GM23338 (cell line): ENCODE measurements around the gene KIT. TPM values are rescaled to one million over a fixed set of nuclear protein-coding genes. Genes with fewer than 3 reads are reported as not detected.
"Not testable (repeated sequence)": the region's sequence is repeated elsewhere in the genome, so short reads cannot be mapped to it uniquely, and the experiment has no call there.

Experiments
- ATAC-seq: fragments of 200-7000 bp; cut with Tn5 transposase; 3 replicates; pipeline ENCODE4 v1.9.1; 2020
- DNase-seq: peaks from one replicate; pipeline ENCODE4 v3.0.0-alpha.2; 2015; ENCODE audit warnings: low spot score
- H2AFZ ChIP-seq: fragments of 200-600 bp; sonication (generic); 2 replicates; pipeline ENCODE4 v1.8.0; 2016; ENCODE audit warnings: antibody characterized with exemption, mild to moderate bottlenecking, moderate library complexity
- H3F3A ChIP-seq: fragments of 200-600 bp; sonication (generic); replicated peaks from 2 replicates; pipeline ENCODE4 v1.8.0; 2017; ENCODE audit warnings: antibody characterized with exemption, mixed run types, low read depth
- H3K27ac ChIP-seq: fragments of 200-600 bp; sonication (generic); 2 replicates; pipeline ENCODE4 v1.6.1; 2016; ENCODE audit warnings: low read depth
- H3K27me3 ChIP-seq: fragments of 200-600 bp; sonication (generic); 2 replicates; pipeline ENCODE4 v1.8.0; 2016; ENCODE audit warnings: mild to moderate bottlenecking, mixed run types, moderate library complexity; ENCODE audit not compliant: insufficient read depth
- H3K36me3 ChIP-seq: fragments of 200-600 bp; sonication (generic); 2 replicates; pipeline ENCODE4 v1.8.0; 2016; ENCODE audit warnings: mild to moderate bottlenecking; ENCODE audit not compliant: insufficient read depth
- H3K4me1 ChIP-seq: fragments of 200-600 bp; sonication (generic); 2 replicates; pipeline ENCODE4 v1.8.0; 2016; ENCODE audit warnings: mild to moderate bottlenecking, moderate library complexity; ENCODE audit not compliant: insufficient read depth
- H3K4me2 ChIP-seq: fragments of 200-600 bp; sonication (generic); 2 replicates; pipeline ENCODE4 v1.7.1; 2017; ENCODE audit warnings: mixed run types
- H3K4me3 ChIP-seq: fragments of 200-600 bp; sonication (generic); 2 replicates; pipeline ENCODE4 v1.6.1; 2016; ENCODE audit warnings: mixed run types
- H3K79me2 ChIP-seq: fragments of 200-600 bp; sonication (generic); replicated peaks from 2 replicates; pipeline ENCODE4 v1.8.0; 2017; ENCODE audit warnings: mild to moderate bottlenecking; ENCODE audit not compliant: insufficient read depth
- H3K9me2 ChIP-seq: fragments of 200-600 bp; sonication (generic); 2 replicates; pipeline ENCODE4 v1.8.0; 2017; ENCODE audit not compliant: insufficient read depth
- H4K20me1 ChIP-seq: fragments of 200-600 bp; sonication (generic); replicated peaks from 2 replicates; pipeline ENCODE4 v1.8.0; 2017; ENCODE audit warnings: mild to moderate bottlenecking; ENCODE audit not compliant: insufficient read depth
- H3K27ac Mint-ChIP-seq: 2 replicates; pipeline ENCODE4 v1.8.0; 2020; ENCODE audit warnings: inconsistent platforms, mild to moderate bottlenecking, moderate library complexity, mixed read lengths
- H3K27me3 Mint-ChIP-seq: 3 replicates; pipeline ENCODE4 v1.8.0; 2022; ENCODE audit warnings: low read depth, mild to moderate bottlenecking, moderate library complexity, mixed read lengths, inconsistent platforms; ENCODE audit not compliant: insufficient read depth, poor library complexity
- H3K36me3 Mint-ChIP-seq: 3 replicates; pipeline ENCODE4 v1.8.0; 2021; ENCODE audit warnings: low read depth, mild to moderate bottlenecking, inconsistent platforms, moderate library complexity, mixed read lengths
- H3K4me1 Mint-ChIP-seq: 3 replicates; pipeline ENCODE4 v1.8.0; 2020; ENCODE audit warnings: mild to moderate bottlenecking, inconsistent platforms, mixed read lengths
- H3K4me3 Mint-ChIP-seq: 3 replicates; pipeline ENCODE4 v1.8.0; 2021; ENCODE audit warnings: moderate library complexity, mild to moderate bottlenecking, inconsistent platforms, mixed read lengths
- H3K9me3 Mint-ChIP-seq: 3 replicates; pipeline ENCODE4 v1.8.0; 2020; ENCODE audit warnings: moderate library complexity, mild to moderate bottlenecking, inconsistent platforms, mixed read lengths
- CREB1 ChIP-seq: fragments of 250-450 bp; sonication (Bioruptor Pico); IDR thresholded peaks from 2 replicates; pipeline ENCODE4 v1.5.0; 2020; ENCODE audit warnings: low read depth, mild to moderate bottlenecking, moderate library complexity
- CTCF ChIP-seq, 2 experiments: fragments of 200-600 bp in 1 of 2; sonication (generic) in 1 of 2; conservative IDR thresholded peaks; 2 replicates each; pipeline versions ENCODE4 v1.5.1 to v1.6.1; 2016 to 2017; ENCODE audit warnings: antibody characterized with exemption in 2 of 2, low read depth in 2 of 2, mild to moderate bottlenecking in 2 of 2, moderate library complexity in 1 of 2
- EZH2 ChIP-seq: fragments of 200-600 bp; sonication (generic); IDR thresholded peaks from one replicate; pipeline ENCODE4 v1.8.0; 2017; ENCODE audit warnings: antibody characterized with exemption, mild to moderate bottlenecking, low read depth; ENCODE audit not compliant: unreplicated experiment
- EZH2phosphoT487 ChIP-seq: fragments of 200-600 bp; sonication (generic); IDR thresholded peaks from one replicate; pipeline ENCODE4 v1.8.1; 2018; ENCODE audit warnings: antibody characterized with exemption; ENCODE audit not compliant: unreplicated experiment
- POLR2AphosphoS5 ChIP-seq: IDR thresholded peaks from 2 replicates; pipeline ENCODE4 v1.6.1; 2016; ENCODE audit warnings: antibody characterized with exemption, low read depth
- STAT1 ChIP-seq: IDR thresholded peaks from one replicate; pipeline ENCODE4 v1.6.1; 2016; ENCODE audit warnings: antibody characterized with exemption; ENCODE audit not compliant: unreplicated experiment
- ZNF331 ChIP-seq: fragments of 250-450 bp; sonication (Bioruptor Pico); IDR thresholded peaks from 2 replicates; pipeline ENCODE4 v1.5.0; 2020; ENCODE audit warnings: low read depth, mild to moderate bottlenecking, moderate library complexity
- ZNF462 ChIP-seq: fragments of 250-450 bp; sonication (Bioruptor Pico); IDR thresholded peaks from 2 replicates; pipeline ENCODE4 v1.5.0; 2020; ENCODE audit warnings: mild to moderate bottlenecking, moderate library complexity
- polyA plus RNA-seq: library from polyadenylated mRNA; unstranded; fragments of >200 nt; fragmentation: Nextera tagmentation; extraction: Ambion mirVana; gene quantifications from 2 replicates; pipeline ENCODE4 v1.2.1, GENCODE V29; 2016
- total RNA-seq: library from RNA; depleted of rRNA; stranded (reverse); fragments of >200 nt; shearing (Covaris generic); gene quantifications from 2 replicates; pipeline ENCODE4 v1.2.3, GENCODE V29; 2014

KIT gene
- total and polyA plus RNA-seq, 2 experiments from 2014 or later, result 9.0 to 28.4 TPM

GRCh38 chr4:54632537-54632936, 25.2 kb upstream of the KIT start:
- no peak overlapping the region for H3K4me3 Mint-ChIP-seq
- Histone ChIP-seq H3K36me3 (no peaks in the 10 kb centered on the region), H3K4me2 (no peak overlapping the region), H3F3A (no peaks in the 10 kb centered on the region), H3K4me1 (no peaks in the 10 kb centered on the region), H2AFZ (no peak overlapping the region), H3K9me2 (0 out of 2 replicates have a peak, but pooled peaks cover 4% of the 10 kb centered on the region), H3K27me3 (no peaks in the 10 kb centered on the region), H3K4me3 (no peak overlapping the region), H3K27ac (no peak overlapping the region), H4K20me1 (no peaks in the 10 kb centered on the region), H3K79me2 (no peaks in the 10 kb centered on the region)
- no peak overlapping the region for H3K27ac Mint-ChIP-seq
- H3K36me3 Mint-ChIP-seq, result no peaks in the 10 kb centered on the region
- TF ChIP-seq CREB1 (CRISPR knock-in tag) (no peak), EZH2phosphoT487 (no peak), ZNF331 (no peak), ZNF462 (CRISPR knock-in tag) (no peak), CTCF (conservative IDR thresholded peaks at IDR 0.05; ENCODE audit: low read depth in 2 of 2) (no peak), STAT1 (no peak), POLR2AphosphoS5 (no peak), EZH2 (no peak)
- ATAC-seq (no peak), DNase-seq (no peak)
- no peaks in the 10 kb centered on the region for H3K4me1 Mint-ChIP-seq
- H3K27me3 Mint-ChIP-seq, result peaks cover 6% of the 10 kb centered on the region
- H3K9me3 Mint-ChIP-seq, result no peaks in the 10 kb centered on the region

- H3K27me3 ChIP-seq, H3K36me3 ChIP-seq, H3K27ac ChIP-seq, ATAC-seq, H2AFZ ChIP-seq, H3K79me2 ChIP-seq, H3K27me3 Mint-ChIP-seq, H3K4me2 ChIP-seq, H3F3A ChIP-seq, DNase-seq, H3K9me2 ChIP-seq, H3K4me1 ChIP-seq, H3K4me3 ChIP-seq, H3K36me3 Mint-ChIP-seq, H3K27ac Mint-ChIP-seq, H3K9me3 Mint-ChIP-seq, H3K4me1 Mint-ChIP-seq, H3K4me3 Mint-ChIP-seq, H4K20me1 ChIP-seq: not testable (repeated sequence)
These were observed 24.5 kb upstream of the KIT start for GRCh38 chr4:54633102-54633740.
